ENCODE measurements around the gene YY1AP1. TPM values are rescaled to one million over a fixed set of nuclear protein-coding genes. Genes with fewer than 3 reads are reported as not detected.

Gene YY1AP1
- total and polyA plus RNA-seq, 10 of the 15 experiments (the other 5 are each of a cell fraction or from before 2014, with no cell fraction given) = 13.2 to 118 (median 40.5) TPM

DNA sequence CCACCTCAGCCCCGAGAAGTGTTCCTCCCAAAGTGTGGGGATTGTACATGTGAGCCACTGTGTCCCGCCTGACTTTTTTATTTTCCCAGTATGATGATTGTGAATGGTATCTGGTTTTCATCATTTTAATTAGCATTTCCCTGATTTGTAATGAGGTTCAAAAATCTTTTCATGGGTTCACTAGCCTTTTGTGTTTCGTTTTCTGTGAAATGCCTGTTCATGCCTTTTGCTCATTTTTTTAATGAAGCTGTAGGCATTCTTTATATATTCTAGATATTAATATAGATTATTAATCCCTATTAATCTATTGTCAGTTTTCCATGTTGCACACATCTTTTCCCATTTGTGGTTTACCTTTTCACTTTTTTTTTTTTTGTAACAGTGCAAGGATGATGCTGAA lies 20.8 kb upstream of the YY1AP1 start:
- ChIA-PET RAD21 (ENCODE audit: unreplicated experiment) (no interaction called here), CTCF (interaction anchor here (0.5 kb wide), 1 partner anchor 25 kb away, joined by 3 read pairs; no protein-coding TSS in a partner anchor), SMC1A (ENCODE audit: uncharacterized antibody, unreplicated experiment) (no interaction called here), POLR2A (interaction anchor here (0.7 kb wide), 1 partner anchor 209 kb away, joined by 3 read pairs; no protein-coding TSS in a partner anchor)
- peaks cover 14% of the 10 kb centered on the region for H3K79me2 ChIP-seq (ENCODE audit: control insufficient read depth, insufficient read depth, low read length)
- no peaks in the 10 kb centered on the region for H3K27me3 ChIP-seq (replicated peaks in 1 of 2; ENCODE audit: control insufficient read depth in 2 of 2, insufficient read depth in 2 of 2, low read length in 1 of 2)
- no peak overlapping the region for H3K4me3 ChIP-seq
- H4K20me1 ChIP-seq (ENCODE audit: control insufficient read depth, insufficient read depth) = no peaks in the 10 kb centered on the region
- H3K27ac ChIP-seq (ENCODE audit: control insufficient read depth, insufficient read depth) = no peak overlapping the region
- no TSS peak for BruUV-seq (replicated peaks)
- no peaks in the 10 kb centered on the region; the same call in 2 of the 3 replicates for H3K9me3 ChIP-seq (replicated peaks; ENCODE audit: control insufficient read depth, insufficient read depth, low read length)
- H3K4me2 ChIP-seq (ENCODE audit: control insufficient read depth, insufficient read depth) = no peak overlapping the region
- 97% methylated on average over 3 of the region's 3 CpGs for WGBS (ENCODE audit: insufficient coverage, insufficient replicate concordance, low lambda C conversion rate, missing lambda C conversion rate)
- no peak for DNase-seq (ENCODE audit: low read depth, low spot score)
- no peak overlapping the region for H2AFZ ChIP-seq (ENCODE audit: control insufficient read depth, low read depth, low read length)
- H3K36me3 ChIP-seq (ENCODE audit: control insufficient read depth in 2 of 2, insufficient read depth in 2 of 2, low read length in 1 of 2) = peaks cover 0 to 3% of the 10 kb centered on the region in 2 experiments; a peak in 2 of 4 replicates
- no peak for FAIRE-seq
- no peak overlapping the region for H3K9ac ChIP-seq (ENCODE audit: control insufficient read depth, insufficient read depth, low read length)
- intact Hi-C loops (cut with micrococcal nuclease; ENCODE audit: unreplicated experiment) (no loop called here), in situ Hi-C loops (cut with MboI) (no loop called here)
- H3K4me1 ChIP-seq (ENCODE audit: control insufficient read depth, insufficient read depth, low read length) = no peaks in the 10 kb centered on the region
- no peak for ATAC-seq
- TF ChIP-seq GATAD2B (conservative IDR thresholded peaks at IDR 0.05; ENCODE audit: low read depth) (no peak), EZH2 (IDR thresholded peaks at IDR 0.05; ENCODE audit: borderline replicate concordance, control insufficient read depth, low read depth, low read length) (no peak), CBX5 (IDR thresholded peaks at IDR 0.05; ENCODE audit: low read depth) (no peak)
- TF ChIP-seq, protein P1, sequence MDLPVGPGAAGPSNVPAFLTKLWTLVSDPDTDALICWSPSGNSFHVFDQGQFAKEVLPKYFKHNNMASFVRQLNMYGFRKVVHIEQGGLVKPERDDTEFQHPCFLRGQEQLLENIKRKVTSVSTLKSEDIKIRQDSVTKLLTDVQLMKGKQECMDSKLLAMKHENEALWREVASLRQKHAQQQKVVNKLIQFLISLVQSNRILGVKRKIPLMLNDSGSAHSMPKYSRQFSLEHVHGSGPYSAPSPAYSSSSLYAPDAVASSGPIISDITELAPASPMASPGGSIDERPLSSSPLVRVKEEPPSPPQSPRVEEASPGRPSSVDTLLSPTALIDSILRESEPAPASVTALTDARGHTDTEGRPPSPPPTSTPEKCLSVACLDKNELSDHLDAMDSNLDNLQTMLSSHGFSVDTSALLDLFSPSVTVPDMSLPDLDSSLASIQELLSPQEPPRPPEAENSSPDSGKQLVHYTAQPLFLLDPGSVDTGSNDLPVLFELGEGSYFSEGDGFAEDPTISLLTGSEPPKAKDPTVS (IDR thresholded peaks at IDR 0.05; ENCODE audit: low read depth, low read length) = no peak
- TF ChIP-seq, protein P2, sequence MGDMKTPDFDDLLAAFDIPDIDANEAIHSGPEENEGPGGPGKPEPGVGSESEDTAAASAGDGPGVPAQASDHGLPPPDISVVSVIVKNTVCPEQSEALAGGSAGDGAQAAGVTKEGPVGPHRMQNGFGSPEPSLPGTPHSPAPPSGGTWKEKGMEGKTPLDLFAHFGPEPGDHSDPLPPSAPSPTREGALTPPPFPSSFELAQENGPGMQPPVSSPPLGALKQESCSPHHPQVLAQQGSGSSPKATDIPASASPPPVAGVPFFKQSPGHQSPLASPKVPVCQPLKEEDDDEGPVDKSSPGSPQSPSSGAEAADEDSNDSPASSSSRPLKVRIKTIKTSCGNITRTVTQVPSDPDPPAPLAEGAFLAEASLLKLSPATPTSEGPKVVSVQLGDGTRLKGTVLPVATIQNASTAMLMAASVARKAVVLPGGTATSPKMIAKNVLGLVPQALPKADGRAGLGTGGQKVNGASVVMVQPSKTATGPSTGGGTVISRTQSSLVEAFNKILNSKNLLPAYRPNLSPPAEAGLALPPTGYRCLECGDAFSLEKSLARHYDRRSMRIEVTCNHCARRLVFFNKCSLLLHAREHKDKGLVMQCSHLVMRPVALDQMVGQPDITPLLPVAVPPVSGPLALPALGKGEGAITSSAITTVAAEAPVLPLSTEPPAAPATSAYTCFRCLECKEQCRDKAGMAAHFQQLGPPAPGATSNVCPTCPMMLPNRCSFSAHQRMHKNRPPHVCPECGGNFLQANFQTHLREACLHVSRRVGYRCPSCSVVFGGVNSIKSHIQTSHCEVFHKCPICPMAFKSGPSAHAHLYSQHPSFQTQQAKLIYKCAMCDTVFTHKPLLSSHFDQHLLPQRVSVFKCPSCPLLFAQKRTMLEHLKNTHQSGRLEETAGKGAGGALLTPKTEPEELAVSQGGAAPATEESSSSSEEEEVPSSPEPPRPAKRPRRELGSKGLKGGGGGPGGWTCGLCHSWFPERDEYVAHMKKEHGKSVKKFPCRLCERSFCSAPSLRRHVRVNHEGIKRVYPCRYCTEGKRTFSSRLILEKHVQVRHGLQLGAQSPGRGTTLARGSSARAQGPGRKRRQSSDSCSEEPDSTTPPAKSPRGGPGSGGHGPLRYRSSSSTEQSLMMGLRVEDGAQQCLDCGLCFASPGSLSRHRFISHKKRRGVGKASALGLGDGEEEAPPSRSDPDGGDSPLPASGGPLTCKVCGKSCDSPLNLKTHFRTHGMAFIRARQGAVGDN (IDR thresholded peaks at IDR 0.05) = no peak
- TF ChIP-seq, protein P3, sequence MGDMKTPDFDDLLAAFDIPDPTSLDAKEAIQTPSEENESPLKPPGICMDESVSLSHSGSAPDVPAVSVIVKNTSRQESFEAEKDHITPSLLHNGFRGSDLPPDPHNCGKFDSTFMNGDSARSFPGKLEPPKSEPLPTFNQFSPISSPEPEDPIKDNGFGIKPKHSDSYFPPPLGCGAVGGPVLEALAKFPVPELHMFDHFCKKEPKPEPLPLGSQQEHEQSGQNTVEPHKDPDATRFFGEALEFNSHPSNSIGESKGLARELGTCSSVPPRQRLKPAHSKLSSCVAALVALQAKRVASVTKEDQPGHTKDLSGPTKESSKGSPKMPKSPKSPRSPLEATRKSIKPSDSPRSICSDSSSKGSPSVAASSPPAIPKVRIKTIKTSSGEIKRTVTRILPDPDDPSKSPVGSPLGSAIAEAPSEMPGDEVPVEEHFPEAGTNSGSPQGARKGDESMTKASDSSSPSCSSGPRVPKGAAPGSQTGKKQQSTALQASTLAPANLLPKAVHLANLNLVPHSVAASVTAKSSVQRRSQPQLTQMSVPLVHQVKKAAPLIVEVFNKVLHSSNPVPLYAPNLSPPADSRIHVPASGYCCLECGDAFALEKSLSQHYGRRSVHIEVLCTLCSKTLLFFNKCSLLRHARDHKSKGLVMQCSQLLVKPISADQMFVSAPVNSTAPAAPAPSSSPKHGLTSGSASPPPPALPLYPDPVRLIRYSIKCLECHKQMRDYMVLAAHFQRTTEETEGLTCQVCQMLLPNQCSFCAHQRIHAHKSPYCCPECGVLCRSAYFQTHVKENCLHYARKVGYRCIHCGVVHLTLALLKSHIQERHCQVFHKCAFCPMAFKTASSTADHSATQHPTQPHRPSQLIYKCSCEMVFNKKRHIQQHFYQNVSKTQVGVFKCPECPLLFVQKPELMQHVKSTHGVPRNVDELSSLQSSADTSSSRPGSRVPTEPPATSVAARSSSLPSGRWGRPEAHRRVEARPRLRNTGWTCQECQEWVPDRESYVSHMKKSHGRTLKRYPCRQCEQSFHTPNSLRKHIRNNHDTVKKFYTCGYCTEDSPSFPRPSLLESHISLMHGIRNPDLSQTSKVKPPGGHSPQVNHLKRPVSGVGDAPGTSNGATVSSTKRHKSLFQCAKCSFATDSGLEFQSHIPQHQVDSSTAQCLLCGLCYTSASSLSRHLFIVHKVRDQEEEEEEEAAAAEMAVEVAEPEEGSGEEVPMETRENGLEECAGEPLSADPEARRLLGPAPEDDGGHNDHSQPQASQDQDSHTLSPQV (IDR thresholded peaks at IDR 0.05) = no peak
- TF ChIP-seq, protein P4, sequence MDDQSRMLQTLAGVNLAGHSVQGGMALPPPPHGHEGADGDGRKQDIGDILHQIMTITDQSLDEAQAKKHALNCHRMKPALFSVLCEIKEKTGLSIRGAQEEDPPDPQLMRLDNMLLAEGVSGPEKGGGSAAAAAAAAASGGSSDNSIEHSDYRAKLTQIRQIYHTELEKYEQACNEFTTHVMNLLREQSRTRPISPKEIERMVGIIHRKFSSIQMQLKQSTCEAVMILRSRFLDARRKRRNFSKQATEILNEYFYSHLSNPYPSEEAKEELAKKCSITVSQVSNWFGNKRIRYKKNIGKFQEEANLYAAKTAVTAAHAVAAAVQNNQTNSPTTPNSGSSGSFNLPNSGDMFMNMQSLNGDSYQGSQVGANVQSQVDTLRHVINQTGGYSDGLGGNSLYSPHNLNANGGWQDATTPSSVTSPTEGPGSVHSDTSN (IDR thresholded peaks at IDR 0.05; ENCODE audit: insufficient replicate concordance, low read depth, low read length) = no peak
